SK-N-SH (cell line): ENCODE measurements around the gene DPH7. TPM values are rescaled to one million over a fixed set of nuclear protein-coding genes. Genes with fewer than 3 reads are reported as not detected.

Source experiments
- CTCF ChIA-PET: fragments of 300-600, 350-600 bp; formaldehyde crosslinking; extraction: SDS; loops from one replicate; lab custom pipeline; 2021; lab: Yijun Ruan, JAX
- POLR2A ChIA-PET: fragments of 350-600 bp; sonication (Branson Sonifier 250); formaldehyde crosslinking; extraction: SDS; loops from one replicate; lab custom pipeline; 2020; ENCODE audit warnings: antibody characterized with exemption, inconsistent platforms; lab: Yijun Ruan, JAX
- DNase-seq: peaks from one replicate; pipeline ENCODE4 v3.0.0; 2012
- H2AFZ ChIP-seq: fragments of 200-600 bp; sonication (generic); 2 replicates; pipeline ENCODE4 v1.8.1; 2016; ENCODE audit warnings: antibody characterized with exemption, mild to moderate bottlenecking, low read depth
- H3F3A ChIP-seq: fragments of 200-600 bp; sonication (generic); replicated peaks from 2 replicates; pipeline ENCODE3; 2016; ENCODE audit warnings: antibody characterized with exemption, mild to moderate bottlenecking; ENCODE audit not compliant: insufficient read depth
- H3K27ac ChIP-seq, 2 experiments: fragments of 200-500 bp in 1 of 2; fragments of 200-600 bp in 1 of 2; sonication (Bioruptor generic) in 1 of 2; sonication (generic), shearing (Covaris generic) in 1 of 2; 2 replicates each; pipeline versions ENCODE4 v1.5.1 to v1.6.1; 2014 to 2016; ENCODE audit warnings: low read depth in 2 of 2, inconsistent platforms in 1 of 2, low read length in 1 of 2, mild to moderate bottlenecking in 1 of 2, mixed read lengths in 1 of 2
- H3K27me3 ChIP-seq: fragments of 200-600 bp; sonication (generic), shearing (Covaris generic); 2 replicates; pipeline ENCODE4 v1.6.1; 2016; ENCODE audit warnings: mixed run types; ENCODE audit not compliant: insufficient read depth
- H3K36me3 ChIP-seq, 2 experiments: fragments of 200-500 bp in 1 of 2; fragments of 200-600 bp in 1 of 2; sonication (Bioruptor generic) in 1 of 2; sonication (generic) in 1 of 2; replicated peaks in 1 of 2; 2 replicates each; pipeline versions ENCODE3 to v1.5.1; 2014 to 2016; ENCODE audit warnings: low read length in 1 of 2, mild to moderate bottlenecking in 1 of 2; ENCODE audit not compliant: insufficient read depth in 2 of 2, control insufficient read depth in 1 of 2
- H3K4me1 ChIP-seq, 2 experiments: fragments of 200-500 bp in 1 of 2; fragments of 200-600 bp in 1 of 2; sonication (Bioruptor generic) in 1 of 2; sonication (generic), shearing (Covaris generic) in 1 of 2; 2 replicates each; pipeline versions ENCODE4 v1.5.1 to v1.6.1; 2014 to 2016; ENCODE audit warnings: low read depth in 1 of 2, low read length in 1 of 2, mixed run types in 1 of 2; ENCODE audit not compliant: insufficient read depth in 2 of 2, control insufficient read depth in 1 of 2
- H3K4me2 ChIP-seq: fragments of 200-600 bp; sonication (generic), shearing (Covaris generic); 2 replicates; pipeline ENCODE4 v1.6.1; 2017; ENCODE audit warnings: mixed run types
- H3K4me3 ChIP-seq, 2 experiments: fragments of 200-500 bp in 1 of 2; fragments of 200-600 bp in 1 of 2; sonication (Bioruptor generic) in 1 of 2; sonication (generic), shearing (Covaris generic) in 1 of 2; 2 replicates each; pipeline versions ENCODE4 v1.5.1 to v1.8.1; 2014 to 2016; ENCODE audit warnings: low read depth in 2 of 2, inconsistent platforms in 1 of 2, low read length in 1 of 2, mild to moderate bottlenecking in 1 of 2, mixed read lengths in 1 of 2, moderate library complexity in 1 of 2
- H3K79me2 ChIP-seq: fragments of 200-600 bp; sonication (generic); 2 replicates; pipeline ENCODE4 v1.8.1; 2017; ENCODE audit warnings: mild to moderate bottlenecking; ENCODE audit not compliant: insufficient read depth
- H3K9ac ChIP-seq: fragments of 200-600 bp; sonication (generic); 2 replicates; pipeline ENCODE4 v1.6.1; 2017; ENCODE audit warnings: mixed run types
- H3K9me2 ChIP-seq: fragments of 200-600 bp; sonication (generic); 2 replicates; pipeline ENCODE4 v1.6.1; 2017; ENCODE audit warnings: mixed run types
- H3K9me3 ChIP-seq: fragments of 200-600 bp; sonication (generic); 2 replicates; pipeline ENCODE4 v1.6.1; 2017; ENCODE audit warnings: mixed run types, mild to moderate bottlenecking, moderate library complexity
- H4K20me1 ChIP-seq: fragments of 200-600 bp; sonication (generic); 2 replicates; pipeline ENCODE4 v1.6.1; 2017; ENCODE audit warnings: mild to moderate bottlenecking, mixed run types; ENCODE audit not compliant: insufficient read depth
- ELF1 ChIP-seq: IDR thresholded peaks from 2 replicates; pipeline ENCODE4 v1.4.0; 2012
- EZH2phosphoT487 ChIP-seq: fragments of 200-600 bp; sonication (generic); IDR thresholded peaks from 2 replicates; pipeline ENCODE4 v1.6.1; 2017; ENCODE audit warnings: low read depth, mixed run types, mild to moderate bottlenecking, antibody characterized with exemption, moderate library complexity, borderline replicate concordance
- FOSL2 ChIP-seq: IDR thresholded peaks from 2 replicates; pipeline ENCODE4 v1.4.0; 2012; ENCODE audit warnings: low read depth, mild to moderate bottlenecking, moderate library complexity, borderline replicate concordance
- GABPA ChIP-seq: IDR thresholded peaks from 2 replicates; pipeline ENCODE4 v1.4.0; 2012; ENCODE audit warnings: low read depth, mild to moderate bottlenecking
- GATA2 ChIP-seq: sonication (generic); formaldehyde crosslinking; IDR thresholded peaks from 2 replicates; pipeline ENCODE4 v1.5.0; 2020; ENCODE audit warnings: mild to moderate bottlenecking, missing genetic modification reagents
- IRF3 ChIP-seq: fragments of 150-350 bp; IDR thresholded peaks from 2 replicates; pipeline ENCODE4 v1.6.1; 2016; ENCODE audit warnings: mild to moderate bottlenecking, low read depth, low read length
- JUND ChIP-seq: IDR thresholded peaks from 2 replicates; pipeline ENCODE4 v1.4.0; 2012
- NFIC ChIP-seq: IDR thresholded peaks from 2 replicates; pipeline ENCODE4 v1.4.0; 2012; ENCODE audit warnings: borderline replicate concordance
- NRF1 ChIP-seq: IDR thresholded peaks from 2 replicates; pipeline ENCODE4 v1.6.1; 2012; ENCODE audit warnings: low read depth, mild to moderate bottlenecking, low read length
- SIN3A ChIP-seq: IDR thresholded peaks from 2 replicates; pipeline ENCODE4 v1.6.1; 2012; ENCODE audit warnings: low read depth, mild to moderate bottlenecking, low read length, moderate library complexity, borderline replicate concordance
- SMC3 ChIP-seq: IDR thresholded peaks from 2 replicates; pipeline ENCODE4 v1.6.1; 2012; ENCODE audit warnings: low read depth, low read length, improper control_type of control experiment
- TAF1 ChIP-seq: IDR thresholded peaks from 2 replicates; pipeline ENCODE4 v1.6.1; 2012; ENCODE audit warnings: low read depth, mild to moderate bottlenecking, low read length, moderate library complexity, borderline replicate concordance
- TEAD4 ChIP-seq: IDR thresholded peaks from 2 replicates; pipeline ENCODE4 v1.4.0; 2012; ENCODE audit warnings: mild to moderate bottlenecking, borderline replicate concordance; ENCODE audit not compliant: insufficient read depth
- USF1 ChIP-seq: IDR thresholded peaks from 2 replicates; pipeline ENCODE4 v1.4.0; 2012; ENCODE audit warnings: low read depth, borderline replicate concordance
- YY1 ChIP-seq: IDR thresholded peaks from 2 replicates; pipeline ENCODE4 v1.4.0; 2012; ENCODE audit warnings: low read depth, mild to moderate bottlenecking
- ZBTB33 ChIP-seq: IDR thresholded peaks from 2 replicates; pipeline ENCODE4 v1.4.0; 2012; ENCODE audit warnings: low read depth, borderline replicate concordance
- WGBS: methylation state at CpG from one replicate; pipeline ENCODE4 v1.1.6; 2017; ENCODE audit warnings: low lambda C conversion rate; 5-methylcytosine and 5-hydroxymethylcytosine counted together
- polyA plus RNA-seq, 3 experiments: library from polyadenylated mRNA; depleted of rRNA; stranded (reverse); fragments of >200 nt; gene quantifications; 2 replicates each; pipeline ENCODE4 v1.2.3, GENCODE V29; 2012
- TF ChIP-seq, protein P1 (sequence below): fragments of 150-350 bp; IDR thresholded peaks from 2 replicates; pipeline ENCODE4 v1.6.1; 2017; ENCODE audit warnings: antibody characterized with exemption, low read length, low read depth, borderline replicate concordance
- TF ChIP-seq, protein P2 (sequence below): IDR thresholded peaks from 2 replicates; pipeline ENCODE4; 2012

Gene DPH7
- polyA plus RNA-seq, 1 of the 3 experiments (the other 2 are of a cell fraction), result 59.9 TPM

DNA sequence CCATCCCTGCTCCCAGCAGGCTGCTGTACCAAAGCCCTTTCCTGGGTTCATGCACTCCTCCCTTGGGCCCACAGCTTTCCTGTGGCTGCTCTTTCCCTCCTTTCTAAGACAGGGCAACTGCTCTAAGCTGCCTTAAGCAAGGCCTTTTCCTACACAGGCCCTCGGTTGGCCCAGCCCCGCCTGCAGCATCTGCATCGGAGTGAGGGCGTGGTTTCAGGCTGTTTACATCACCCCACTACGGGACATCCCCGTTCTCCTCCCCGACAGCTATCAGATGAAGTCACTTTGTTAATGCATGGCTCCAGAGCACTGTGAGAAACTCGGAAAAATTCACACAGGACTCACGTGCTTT is 3.4 kb downstream of the DPH7 start:
- Histone ChIP-seq H3K4me2 (no peak overlapping the region), H3K27ac (no peak overlapping the region), H3K27me3 (no peaks in the 10 kb centered on the region), H4K20me1 (0 out of 2 replicates have a peak, but pooled peaks cover 7% of the 10 kb centered on the region), H3K9me2 (no peaks in the 10 kb centered on the region), H3K36me3 (peaks cover 26 to 35% of the 10 kb centered on the region in 2 experiments), H3K4me3 (no peak overlapping the region), H3K4me1 (peaks cover 6 to 14% of the 10 kb centered on the region in 2 experiments; a peak in 3 of 4 replicates), H3K9me3 (no peaks in the 10 kb centered on the region), H2AFZ (no peak overlapping the region)
- CTCF ChIA-PET, result no interaction called here
- POLR2A ChIA-PET, result no interaction called here
- TF ChIP-seq, protein P1, sequence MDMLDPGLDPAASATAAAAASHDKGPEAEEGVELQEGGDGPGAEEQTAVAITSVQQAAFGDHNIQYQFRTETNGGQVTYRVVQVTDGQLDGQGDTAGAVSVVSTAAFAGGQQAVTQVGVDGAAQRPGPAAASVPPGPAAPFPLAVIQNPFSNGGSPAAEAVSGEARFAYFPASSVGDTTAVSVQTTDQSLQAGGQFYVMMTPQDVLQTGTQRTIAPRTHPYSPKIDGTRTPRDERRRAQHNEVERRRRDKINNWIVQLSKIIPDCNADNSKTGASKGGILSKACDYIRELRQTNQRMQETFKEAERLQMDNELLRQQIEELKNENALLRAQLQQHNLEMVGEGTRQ, result no peak
- TF ChIP-seq GABPA (no peak), EZH2phosphoT487 (no peak), ZBTB33 (no peak), SIN3A (no peak), TEAD4 (no peak), GATA2 (no peak), IRF3 (no peak), FOSL2 (no peak), YY1 (no peak), NFIC (no peak), TAF1 (no peak), USF1 (no peak), SMC3 (no peak), NRF1 (no peak), JUND (no peak), ELF1 (no peak)
- TF ChIP-seq, protein P2, sequence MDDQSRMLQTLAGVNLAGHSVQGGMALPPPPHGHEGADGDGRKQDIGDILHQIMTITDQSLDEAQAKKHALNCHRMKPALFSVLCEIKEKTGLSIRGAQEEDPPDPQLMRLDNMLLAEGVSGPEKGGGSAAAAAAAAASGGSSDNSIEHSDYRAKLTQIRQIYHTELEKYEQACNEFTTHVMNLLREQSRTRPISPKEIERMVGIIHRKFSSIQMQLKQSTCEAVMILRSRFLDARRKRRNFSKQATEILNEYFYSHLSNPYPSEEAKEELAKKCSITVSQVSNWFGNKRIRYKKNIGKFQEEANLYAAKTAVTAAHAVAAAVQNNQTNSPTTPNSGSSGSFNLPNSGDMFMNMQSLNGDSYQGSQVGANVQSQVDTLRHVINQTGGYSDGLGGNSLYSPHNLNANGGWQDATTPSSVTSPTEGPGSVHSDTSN, result no peak
- TF ChIP-seq, all 33 proteins: peak for 0
- 85% methylated on average over 9 of the region's 9 CpGs for WGBS
- peaks cover 3% of the 10 kb centered on the region for H3F3A ChIP-seq
- H3K79me2 ChIP-seq, result peaks cover 58% of the 10 kb centered on the region
- H3K9ac ChIP-seq, result no peak overlapping the region
- no peak for DNase-seq
